T-helper 17 cell (primary cell): ENCODE results near the gene RSAD1. TPM values are rescaled to one million over a fixed set of nuclear protein-coding genes. Genes with fewer than 3 reads are reported as not detected.

Experiments used
- ATAC-seq: fragments of 150-1000 bp; cut with Tn5 transposase; 2 replicates; pipeline ENCODE4 v1.10.0; 2021; ENCODE audit warnings: mild to moderate bottlenecking, moderate library complexity
- DNase-seq, 3 donors: peaks; one replicate each; pipeline versions ENCODE4 v3.0.0 to v3.0.0-alpha.2; 2020 to 2021
- H3K9me3 ChIP-seq: one replicate; pipeline ENCODE4 v1.7.0; 2013; ENCODE audit warnings: low read length, mild to moderate bottlenecking; ENCODE audit not compliant: control insufficient read depth, poor library complexity, severe bottlenecking
- H3K27ac Mint-ChIP-seq: one replicate; pipeline ENCODE4 v1.8.0; 2022; ENCODE audit warnings: mild to moderate bottlenecking, moderate library complexity, mixed read lengths
- H3K27me3 Mint-ChIP-seq: one replicate; pipeline ENCODE4 v1.8.0; 2022; ENCODE audit warnings: mixed read lengths
- H3K36me3 Mint-ChIP-seq: one replicate; pipeline ENCODE4 v1.8.0; 2022; ENCODE audit warnings: low read depth, mixed read lengths
- H3K4me1 Mint-ChIP-seq: one replicate; pipeline ENCODE4 v1.8.0; 2022; ENCODE audit warnings: mild to moderate bottlenecking, mixed read lengths
- H3K4me3 Mint-ChIP-seq: one replicate; pipeline ENCODE4 v1.8.0; 2022; ENCODE audit warnings: mild to moderate bottlenecking, moderate library complexity, mixed read lengths
- total RNA-seq, 4 donors: library from RNA in 2 of 4; stranded (reverse) in 2 of 4; gene quantifications; one replicate each; pipeline ENCODE4 v1.2.3 and lab custom pipeline; 2022 to 2026

Gene RSAD1
- 10 to 100 TPM; 49.2 to 59.6 TPM for total RNA-seq
- 48.8 to 83.7 reads per million in 2 donors for total RNA-seq (lab: John Stamatoyannopoulos, UW)

DNA sequence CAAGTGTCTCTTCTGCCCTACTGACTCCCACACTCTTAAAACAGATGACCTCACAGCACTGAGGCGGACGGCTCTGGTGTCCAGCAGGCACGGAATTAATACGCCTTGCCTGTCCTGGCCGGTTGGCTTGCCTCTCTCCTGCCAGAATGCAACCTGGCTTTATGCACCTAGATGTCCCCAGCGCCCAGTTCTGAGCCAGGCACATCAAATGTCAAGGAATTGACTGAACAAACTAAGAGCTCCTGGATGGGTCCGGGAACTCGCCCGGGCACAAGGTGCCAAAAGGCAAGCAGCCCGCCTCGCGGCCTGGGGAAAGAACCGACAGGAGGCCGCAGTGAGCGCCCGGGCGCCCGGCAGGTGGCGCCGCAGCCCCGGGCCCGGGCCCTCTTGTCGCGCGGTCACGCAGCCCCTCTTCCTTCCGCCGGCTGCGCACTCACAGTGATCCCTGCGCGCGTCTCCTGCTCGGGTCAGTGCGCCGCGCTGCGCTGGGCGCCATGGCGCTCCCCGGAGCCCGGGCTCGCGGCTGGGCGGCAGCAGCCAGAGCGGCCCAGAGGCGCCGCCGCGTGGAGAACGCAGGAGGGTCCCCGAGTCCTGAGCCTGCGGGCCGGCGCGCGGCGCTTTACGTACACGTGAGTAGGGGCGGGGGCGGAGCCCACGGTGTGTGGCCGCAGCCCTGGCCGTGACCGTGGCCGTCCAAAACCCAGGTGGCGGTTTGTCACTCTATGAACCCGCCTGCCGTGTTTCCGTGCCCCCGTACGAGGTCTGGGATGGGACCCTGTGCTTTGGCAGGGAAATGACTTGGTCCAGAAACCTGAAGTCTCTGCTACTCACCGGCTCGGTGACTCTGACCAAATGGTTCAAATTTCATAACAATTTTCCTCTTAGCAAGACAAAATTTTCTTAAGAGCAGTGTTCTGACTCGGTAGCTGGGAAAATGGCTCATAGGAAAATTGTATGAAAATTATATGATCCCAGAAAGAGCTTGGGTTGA is at the start of gene RSAD1:
RSAD1 (plus strand) TSS at position 470 of the 991 bp plus-strand sequence; CDS start at position 495, 25 bp downstream.
- H3K36me3 Mint-ChIP-seq, result peaks cover 2% of the 10 kb centered on the region
- peaks cover 16% of the 10 kb centered on the region for H3K4me1 Mint-ChIP-seq
- ATAC-seq (peak; percentile 92), DNase-seq (peak; percentile 72 to 80 (median 80))
- no peaks in the 10 kb centered on the region for H3K27me3 Mint-ChIP-seq
- peak within 1 kb of the TSS; percentile 90 for H3K4me3 Mint-ChIP-seq
- H3K27ac Mint-ChIP-seq, result peak within 1 kb of the TSS; percentile 94
- H3K9me3 ChIP-seq, result no peaks in the 10 kb centered on the region

DNA sequence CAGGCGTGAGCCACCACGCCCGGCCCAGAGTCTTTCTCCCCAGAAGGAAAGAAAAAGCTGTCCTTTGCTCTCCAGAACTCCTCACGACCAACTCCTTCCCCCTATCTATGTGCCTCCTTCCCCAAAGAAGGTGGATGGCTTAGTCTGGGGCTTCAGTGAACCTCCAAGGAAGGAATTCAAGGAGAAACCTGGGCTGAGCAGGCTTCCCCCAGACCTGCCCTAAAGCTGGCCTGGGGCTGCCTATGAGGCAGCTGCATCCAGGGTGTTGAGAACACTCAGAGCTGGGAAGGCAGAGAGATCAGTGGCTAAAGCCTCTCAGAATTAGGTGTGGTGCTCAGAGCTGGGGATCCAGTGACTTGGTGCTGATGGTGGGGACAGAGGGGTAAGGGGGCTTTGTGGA is 48.9 kb upstream of the RSAD1 start:
- peaks cover 11% of the 10 kb centered on the region for H3K4me1 Mint-ChIP-seq
- H3K36me3 Mint-ChIP-seq, result no peaks in the 10 kb centered on the region
- H3K27ac Mint-ChIP-seq, result no peak overlapping the region
- no peaks in the 10 kb centered on the region for H3K27me3 Mint-ChIP-seq
- H3K9me3 ChIP-seq, result no peaks in the 10 kb centered on the region
- no peak for DNase-seq
- H3K4me3 Mint-ChIP-seq, result no peak overlapping the region
- no peak for ATAC-seq

DNA sequence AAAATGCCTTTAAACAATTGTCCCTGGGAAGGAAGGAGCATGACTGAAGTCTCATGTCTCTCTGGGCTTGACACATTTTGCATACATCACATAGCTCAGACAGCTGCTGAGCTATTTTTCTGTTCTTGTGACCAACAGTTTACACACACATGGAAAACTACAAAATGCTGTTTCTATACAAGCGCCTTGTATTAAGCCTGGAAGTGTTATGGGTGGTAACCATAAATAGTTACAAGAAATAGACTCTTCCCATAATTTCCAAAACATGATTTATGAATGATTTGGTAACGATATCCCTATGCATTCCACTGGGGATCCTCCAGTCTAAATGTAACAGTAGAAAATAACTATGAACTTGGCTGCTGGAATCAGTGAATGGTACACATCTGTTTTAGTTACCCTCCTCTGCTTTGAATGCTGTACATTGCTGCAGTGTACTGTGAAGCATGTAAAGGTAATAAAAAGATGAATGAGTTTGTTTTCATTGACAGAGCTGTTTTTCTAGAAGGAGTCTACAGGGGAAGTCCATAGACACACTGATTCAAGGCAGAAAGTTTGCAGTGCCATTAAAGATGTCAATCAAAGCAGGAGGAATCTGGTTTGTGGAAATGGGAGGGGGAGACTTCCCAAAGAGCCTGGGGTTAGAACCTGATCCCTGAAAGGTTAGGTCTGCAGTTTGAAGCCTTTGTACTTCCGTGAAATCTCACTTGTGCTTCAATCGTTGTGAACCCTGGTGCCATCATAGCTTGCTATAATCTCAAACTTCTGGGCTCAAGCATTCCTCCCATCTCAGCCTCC is 47.6 kb upstream of the RSAD1 start:
- no peaks in the 10 kb centered on the region for H3K9me3 ChIP-seq
- peak overlapping the region; percentile 34 for H3K27ac Mint-ChIP-seq
- no peak overlapping the region for H3K4me3 Mint-ChIP-seq
- H3K27me3 Mint-ChIP-seq, result no peaks in the 10 kb centered on the region
- DNase-seq, result no peak
- H3K4me1 Mint-ChIP-seq, result peaks cover 6% of the 10 kb centered on the region
- no peaks in the 10 kb centered on the region for H3K36me3 Mint-ChIP-seq
- no peak for ATAC-seq

DNA sequence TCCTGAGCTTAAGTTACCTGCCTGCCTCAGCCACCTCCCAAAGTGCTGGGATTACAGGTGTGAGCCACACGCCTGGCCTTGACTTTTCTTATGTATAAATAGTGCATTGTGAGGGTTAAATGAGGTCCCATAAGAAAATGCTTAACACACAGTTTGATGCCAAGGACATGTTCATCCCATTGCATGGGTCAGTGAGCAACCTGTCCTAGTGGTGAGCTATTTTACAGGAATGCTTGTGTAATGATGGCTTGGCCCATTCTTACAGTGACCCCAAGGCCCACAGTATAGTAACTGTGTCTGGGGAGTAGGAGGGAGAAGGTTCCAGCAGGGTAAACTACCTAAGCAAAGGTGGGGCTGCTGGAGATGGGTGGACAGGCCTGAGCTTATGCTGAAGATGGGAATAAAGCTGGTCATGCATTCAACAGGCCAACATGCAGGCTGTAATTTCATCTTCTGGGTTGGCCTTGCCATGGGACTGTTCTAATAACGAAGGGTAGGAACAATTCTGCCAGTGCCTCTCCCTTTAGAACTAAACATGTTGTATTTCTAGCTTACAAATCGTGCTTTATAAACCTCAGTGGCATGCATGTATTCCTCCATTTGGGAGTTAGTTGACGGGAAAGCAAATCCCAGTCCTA is 46.4 kb upstream of the RSAD1 start:
- H3K36me3 Mint-ChIP-seq, result no peaks in the 10 kb centered on the region
- no peak for DNase-seq
- H3K27me3 Mint-ChIP-seq, result no peaks in the 10 kb centered on the region
- H3K27ac Mint-ChIP-seq, result peak overlapping the region; percentile 34
- no peaks in the 10 kb centered on the region for H3K9me3 ChIP-seq
- no peak overlapping the region for H3K4me3 Mint-ChIP-seq
- no peak for ATAC-seq
- H3K4me1 Mint-ChIP-seq, result peaks cover 2% of the 10 kb centered on the region

DNA sequence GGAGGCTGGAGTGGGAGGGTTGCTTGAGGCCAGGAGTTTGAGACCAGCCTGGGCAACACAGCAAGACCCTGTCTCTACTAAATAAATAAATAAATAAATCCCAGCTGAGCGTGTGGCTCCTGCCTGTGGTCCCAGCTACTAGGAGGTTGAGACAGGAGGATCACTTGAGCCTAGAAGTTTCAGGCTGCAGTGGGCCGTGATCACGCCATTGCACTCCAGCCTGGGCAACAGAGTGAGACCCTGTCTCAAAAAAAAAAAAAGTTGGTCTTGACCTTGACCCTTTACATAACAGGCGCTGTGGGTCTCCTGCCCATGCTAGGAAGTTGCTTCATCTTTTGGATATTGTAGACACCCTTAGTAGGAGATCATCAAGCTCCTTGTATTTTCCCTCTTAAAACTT is 41.3 kb upstream of the RSAD1 start:
- Mint-ChIP-seq H3K4me3 (no peak overlapping the region), H3K27ac (no peak overlapping the region), H3K4me1 (no peaks in the 10 kb centered on the region), H3K36me3 (no peaks in the 10 kb centered on the region), H3K27me3 (no peaks in the 10 kb centered on the region)
- ATAC-seq (no peak), DNase-seq (no peak)
- no peaks in the 10 kb centered on the region for H3K9me3 ChIP-seq

DNA sequence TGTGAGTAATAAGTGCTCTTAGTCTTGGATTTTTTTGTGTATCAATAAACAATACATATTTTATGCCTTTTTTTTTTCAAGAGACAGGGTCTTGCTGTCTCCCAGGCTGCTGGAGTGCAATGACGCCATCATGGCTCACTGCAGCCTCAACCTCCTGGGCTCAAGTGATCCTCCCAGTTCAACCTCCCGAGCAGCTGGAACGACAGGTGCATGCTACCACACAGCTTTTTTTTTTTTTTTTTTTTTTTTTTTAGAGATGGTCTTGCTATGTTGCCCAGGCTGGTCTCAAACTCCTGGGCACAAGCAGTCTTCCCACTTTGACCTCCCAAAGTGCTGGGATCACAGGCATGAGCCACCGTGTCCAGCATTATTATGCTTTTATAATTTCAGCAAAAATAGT is 39.7 kb upstream of the RSAD1 start:
- no peak for DNase-seq
- Mint-ChIP-seq H3K27ac (no peak overlapping the region), H3K4me3 (no peak overlapping the region), H3K27me3 (no peaks in the 10 kb centered on the region), H3K36me3 (no peaks in the 10 kb centered on the region), H3K4me1 (no peaks in the 10 kb centered on the region)
- ATAC-seq, result no peak
- no peaks in the 10 kb centered on the region for H3K9me3 ChIP-seq

DNA sequence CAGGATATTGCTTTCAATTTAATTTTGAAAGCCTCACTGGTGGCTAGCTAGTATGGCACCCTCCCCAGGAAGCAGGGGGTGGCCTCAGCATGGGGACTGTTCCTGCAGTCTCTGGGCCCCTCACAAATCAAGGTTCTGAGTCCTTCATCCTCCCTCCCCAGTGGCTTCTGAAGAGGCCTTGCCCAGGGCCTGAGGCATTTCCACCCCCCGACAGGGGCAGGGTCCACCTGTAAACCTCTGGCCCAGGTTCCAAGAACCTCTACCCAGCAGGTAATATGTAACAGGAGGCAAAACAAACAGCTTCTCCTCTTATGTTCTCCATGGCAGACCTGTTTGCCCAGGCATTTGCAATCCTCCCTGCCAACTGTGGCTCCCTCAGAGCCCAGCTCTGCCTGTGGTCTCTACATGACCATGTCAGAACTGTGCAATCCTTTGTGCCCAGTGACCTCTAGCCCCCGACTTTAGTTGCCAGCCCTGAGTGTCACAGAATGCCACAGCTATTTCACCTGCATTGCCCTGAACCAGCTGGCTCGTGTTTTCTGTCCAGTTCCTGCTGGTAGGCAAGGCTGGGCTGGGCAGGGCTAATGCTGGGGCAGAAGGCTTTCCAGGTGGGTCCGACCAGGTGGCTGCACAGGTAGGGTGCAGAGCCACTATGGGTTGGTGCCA is 38.4 kb upstream of the RSAD1 start:
- ATAC-seq (no peak), DNase-seq (no peak)
- H3K27ac Mint-ChIP-seq, result no peak overlapping the region
- H3K4me3 Mint-ChIP-seq, result no peak overlapping the region
- no peaks in the 10 kb centered on the region for H3K9me3 ChIP-seq
- no peaks in the 10 kb centered on the region for H3K36me3 Mint-ChIP-seq
- no peaks in the 10 kb centered on the region for H3K27me3 Mint-ChIP-seq
- H3K4me1 Mint-ChIP-seq, result peaks cover 2% of the 10 kb centered on the region

DNA sequence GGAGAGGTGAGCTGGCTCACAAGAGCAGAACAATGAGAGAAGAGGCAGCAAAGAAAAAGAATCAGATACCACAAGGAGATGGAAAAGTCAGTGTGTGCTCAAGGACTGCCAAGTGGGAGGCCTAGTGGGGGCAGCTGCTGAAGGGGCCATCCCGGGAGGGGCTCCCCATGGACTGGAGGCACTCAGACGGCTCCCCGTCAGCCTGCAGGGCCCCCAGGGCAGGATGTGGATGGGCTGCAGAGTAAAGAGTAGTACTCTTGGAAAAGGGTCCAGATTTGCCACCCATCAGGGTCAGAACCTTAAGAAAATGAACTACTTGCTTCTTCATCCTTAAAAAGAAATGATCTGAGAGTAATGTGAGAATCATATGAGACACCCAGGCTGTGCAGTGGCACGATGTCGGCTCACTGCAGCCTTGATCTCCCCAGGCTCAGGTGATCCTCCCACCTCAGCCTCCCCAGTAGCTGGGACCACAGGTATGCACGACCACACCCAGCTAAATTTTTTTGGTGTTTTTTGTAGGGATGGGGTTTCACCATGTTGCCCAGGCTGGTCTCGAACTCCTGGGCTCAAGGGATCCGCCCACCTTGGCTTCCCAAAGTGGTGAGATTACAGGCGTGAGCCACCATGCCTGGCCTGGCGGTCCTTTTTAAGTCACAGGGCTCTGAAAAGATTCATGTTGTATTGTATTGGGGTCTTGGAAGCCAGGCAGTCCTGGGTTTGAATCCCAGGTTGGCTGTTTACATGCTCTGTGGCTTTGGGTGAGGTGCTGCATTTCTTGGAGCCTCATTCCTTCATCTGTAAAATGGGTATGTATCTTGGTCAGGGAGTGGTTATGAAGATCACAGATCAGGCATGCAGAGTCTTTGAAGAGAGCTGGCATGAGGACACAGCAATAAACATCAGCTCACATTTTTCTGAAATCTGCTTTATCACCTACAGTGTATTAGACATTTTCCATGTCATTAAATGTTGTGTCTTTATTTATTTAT is 37.5 kb upstream of the RSAD1 start:
- no peaks in the 10 kb centered on the region for H3K27me3 Mint-ChIP-seq
- ATAC-seq (no peak), DNase-seq (no peak)
- H3K36me3 Mint-ChIP-seq, result no peaks in the 10 kb centered on the region
- no peaks in the 10 kb centered on the region for H3K9me3 ChIP-seq
- no peak overlapping the region for H3K27ac Mint-ChIP-seq
- no peak overlapping the region for H3K4me3 Mint-ChIP-seq
- H3K4me1 Mint-ChIP-seq, result peaks cover 2% of the 10 kb centered on the region

DNA sequence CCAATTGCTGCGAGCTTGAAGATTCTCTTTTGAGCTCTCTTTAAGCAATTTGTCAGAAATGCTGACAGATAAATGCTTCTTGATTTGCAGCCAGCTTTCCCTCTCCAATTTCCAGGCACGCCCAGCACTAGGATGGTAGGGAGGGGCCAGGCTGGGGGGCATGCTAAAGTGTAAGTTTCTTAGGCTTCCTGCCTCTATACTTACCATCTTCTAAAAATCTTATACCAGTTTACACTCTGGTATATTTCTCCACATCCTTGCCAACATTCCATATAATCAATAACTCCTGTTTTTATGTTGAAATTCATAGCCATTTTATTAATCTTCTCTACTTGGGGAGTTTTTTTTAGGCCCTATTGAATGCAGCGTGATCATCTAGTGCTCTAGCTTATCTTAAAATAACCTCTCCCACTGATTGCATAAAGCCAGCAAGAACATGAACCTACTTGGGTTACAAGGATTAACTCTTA is 35.1 kb upstream of the RSAD1 start:
- Mint-ChIP-seq H3K36me3 (no peaks in the 10 kb centered on the region), H3K4me3 (no peak overlapping the region), H3K27ac (no peak overlapping the region), H3K4me1 (peaks cover 2% of the 10 kb centered on the region), H3K27me3 (no peaks in the 10 kb centered on the region)
- no peak for DNase-seq
- no peak for ATAC-seq
- no peaks in the 10 kb centered on the region for H3K9me3 ChIP-seq

DNA sequence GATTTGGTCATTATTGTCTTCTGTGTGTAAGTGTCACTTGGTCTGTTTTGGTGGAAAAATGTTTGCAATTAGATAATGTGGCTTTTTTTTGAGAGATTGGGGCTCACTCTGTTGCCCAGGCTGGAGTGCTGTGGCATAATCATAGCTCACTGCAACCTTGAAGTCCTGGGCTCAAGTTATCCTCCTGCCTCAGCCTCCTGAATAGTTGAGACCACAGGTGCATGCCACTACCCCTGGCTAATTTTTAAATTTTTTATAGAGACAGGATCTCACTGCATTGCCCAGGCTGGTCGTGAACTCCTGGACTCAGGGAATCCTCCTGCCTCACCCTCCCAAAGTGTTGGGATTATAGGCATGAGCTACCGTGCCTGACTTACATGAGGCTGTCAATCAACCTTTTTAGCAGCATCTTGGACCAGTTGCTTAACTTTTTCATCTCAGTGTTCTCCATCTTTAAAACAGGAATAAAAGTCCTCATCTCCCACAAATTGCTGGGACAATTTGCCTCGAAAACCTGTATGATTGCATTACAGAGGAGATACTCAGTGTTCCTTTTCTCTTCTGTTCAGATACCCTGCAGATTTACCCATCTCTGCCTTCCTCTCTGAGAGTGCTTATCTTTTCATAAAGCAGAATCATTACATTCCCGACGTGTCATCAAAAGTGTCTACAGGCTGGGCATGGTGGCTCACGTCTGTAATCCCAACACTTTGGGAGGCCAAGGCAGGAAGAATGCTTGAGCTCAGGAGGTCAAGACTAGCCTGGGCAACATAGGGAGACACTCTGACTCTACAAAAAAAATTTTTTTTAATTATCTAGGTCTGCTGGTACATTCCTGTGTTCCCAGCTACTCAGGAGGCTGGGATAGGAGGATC is 33.6 kb upstream of the RSAD1 start:
- H3K27ac Mint-ChIP-seq, result no peak overlapping the region
- no peak overlapping the region for H3K4me3 Mint-ChIP-seq
- H3K27me3 Mint-ChIP-seq, result no peaks in the 10 kb centered on the region

DNA sequence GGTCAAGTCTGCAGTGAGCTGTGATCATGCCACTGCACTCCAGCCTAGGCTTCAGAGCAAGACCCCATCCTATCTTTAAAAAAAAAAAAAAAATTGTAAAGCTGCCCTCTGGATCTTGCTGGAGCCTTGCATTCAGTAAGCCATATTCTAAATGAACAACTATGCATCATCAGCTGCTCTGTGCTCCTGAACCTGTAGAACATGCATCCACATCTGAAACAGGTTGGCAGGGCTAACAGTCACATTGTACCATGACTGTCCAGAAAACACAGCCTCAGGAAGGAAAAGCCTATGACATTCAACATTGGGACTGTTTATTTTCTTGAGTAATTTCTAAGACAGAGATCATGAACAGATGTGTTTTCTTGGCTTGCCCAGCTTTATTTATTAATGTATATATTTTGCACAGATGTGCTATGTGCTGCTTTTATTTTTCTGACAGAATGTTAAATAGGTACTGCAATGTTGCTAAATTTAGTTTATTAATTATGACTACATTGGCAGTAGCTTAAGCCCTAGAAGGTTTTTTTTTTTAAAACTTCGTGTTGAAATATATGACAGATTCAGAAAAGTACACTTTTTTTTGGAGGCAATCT is 32.8 kb upstream of the RSAD1 start:
- DNase-seq, result no peak
- ATAC-seq, result no peak
- Mint-ChIP-seq H3K4me1 (peaks cover 2% of the 10 kb centered on the region), H3K4me3 (no peak overlapping the region), H3K27ac (no peak overlapping the region), H3K27me3 (no peaks in the 10 kb centered on the region), H3K36me3 (no peaks in the 10 kb centered on the region)
- H3K9me3 ChIP-seq, result no peaks in the 10 kb centered on the region

More for the DNA sequence above, 33.6 kb upstream of the RSAD1 start:
- no peaks in the 10 kb centered on the region for H3K9me3 ChIP-seq
- DNase-seq (no peak), ATAC-seq (no peak)
- H3K36me3 Mint-ChIP-seq, result no peaks in the 10 kb centered on the region
- H3K4me1 Mint-ChIP-seq, result peaks cover 2% of the 10 kb centered on the region
